GM21447 (cell line): ENCODE data around the gene ZNF408.

Source experiments
- ATAC-seq: cut with Tn5 transposase; IDR thresholded peaks from one replicate; pipeline ENCODE4 v1.9.1; 2021; ENCODE audit not compliant: unreplicated experiment

The ZNF408 gene

DNA sequence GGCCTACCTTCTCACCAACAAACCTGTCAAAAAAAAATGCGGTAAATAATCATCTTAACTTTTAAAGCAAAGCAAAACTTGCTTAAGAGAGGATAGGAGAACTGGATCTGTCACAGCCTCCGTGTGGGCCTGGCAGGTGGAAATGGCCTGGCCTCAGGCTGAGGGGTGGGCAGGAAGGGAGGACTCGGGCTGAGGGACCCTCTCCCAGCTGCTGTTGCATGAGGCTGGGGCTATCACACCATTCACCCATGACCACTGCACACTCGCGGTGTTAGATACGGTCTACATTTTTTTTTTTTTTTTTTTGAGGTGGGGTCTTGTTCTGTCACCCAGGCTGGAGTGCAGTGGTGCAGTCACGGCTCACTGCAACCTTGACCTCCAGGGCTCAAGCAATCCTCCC is 24.9 kb upstream of the ZNF408 start:
- no peak for ATAC-seq

DNA sequence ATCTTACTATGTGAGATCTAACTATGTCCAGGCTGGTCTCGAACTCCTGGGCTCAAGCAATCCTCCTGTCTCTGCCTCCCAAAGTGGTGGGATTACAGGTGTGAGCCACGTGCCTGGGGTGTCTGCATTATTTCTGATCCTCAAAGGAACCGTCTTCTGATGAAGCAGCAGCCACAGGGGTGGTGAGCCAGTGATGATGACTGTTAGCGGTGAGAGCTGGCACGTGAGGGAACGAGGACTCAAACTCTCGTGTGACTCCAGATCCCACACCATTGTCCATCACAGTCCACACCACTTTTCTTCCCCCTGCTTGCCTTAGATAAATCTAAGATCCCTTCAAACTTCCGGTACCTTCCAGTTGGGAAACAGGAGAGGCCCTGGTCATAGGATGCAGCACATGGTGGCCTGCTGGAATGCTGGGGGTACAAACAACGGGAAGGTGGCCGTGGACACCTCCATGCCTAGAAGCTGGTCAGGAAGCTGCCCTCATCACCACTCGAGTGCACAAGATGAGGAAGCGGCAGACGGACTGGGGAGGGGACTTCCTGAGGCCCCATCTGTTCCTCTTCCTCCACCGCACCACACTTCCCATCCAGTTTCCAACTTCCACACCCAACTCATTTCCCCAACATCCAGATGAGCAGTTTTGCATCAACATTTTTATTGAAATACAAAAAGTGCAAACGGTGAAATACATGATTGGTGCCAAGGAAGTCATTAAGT is 24.2 kb upstream of the ZNF408 start:
- no peak for ATAC-seq

GRCh38 chr11:46677169-46677568 is 23.7 kb upstream of the ZNF408 start:
- no peak for ATAC-seq

DNA sequence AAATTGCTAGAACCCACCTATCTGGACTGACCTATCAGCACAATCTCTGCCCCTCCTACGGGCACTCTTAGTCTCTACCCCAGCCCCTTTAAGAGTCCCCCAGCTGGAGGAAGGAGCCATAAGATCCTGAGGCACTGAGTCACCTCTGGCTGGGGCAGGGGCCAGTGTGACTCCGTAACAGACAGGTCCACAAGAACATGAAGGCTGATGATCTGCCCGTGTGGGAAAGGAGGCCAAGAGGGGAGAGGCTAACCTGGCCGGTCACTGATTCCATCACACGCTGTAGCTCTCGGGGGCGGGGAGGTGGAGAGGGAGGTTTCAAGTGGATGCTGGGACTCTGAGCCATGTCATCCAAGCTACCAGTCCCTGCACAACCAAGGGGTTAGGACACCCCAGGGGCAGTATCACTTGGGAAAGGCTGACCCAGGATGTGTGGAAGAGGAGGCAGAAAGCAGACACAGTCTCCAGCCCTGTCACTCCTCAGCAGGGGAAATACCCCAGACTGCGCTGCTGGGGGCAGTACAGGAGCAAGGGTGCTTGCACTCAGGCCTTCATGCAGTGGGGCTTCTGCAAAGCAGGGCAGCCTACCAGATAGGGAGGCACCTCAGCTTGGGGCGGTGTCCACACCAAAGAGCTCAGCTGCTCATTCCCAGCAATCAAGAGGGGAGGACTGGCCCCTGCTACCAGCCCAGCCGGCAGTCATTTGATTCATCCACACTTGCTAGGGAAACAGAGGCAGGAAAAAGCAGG is 22.7 kb upstream of the ZNF408 start:
- no peak for ATAC-seq

- ATAC-seq, result no peak
Measured at GRCh38 chr11:46678741-46679130, 22.1 kb upstream of the ZNF408 start.

DNA sequence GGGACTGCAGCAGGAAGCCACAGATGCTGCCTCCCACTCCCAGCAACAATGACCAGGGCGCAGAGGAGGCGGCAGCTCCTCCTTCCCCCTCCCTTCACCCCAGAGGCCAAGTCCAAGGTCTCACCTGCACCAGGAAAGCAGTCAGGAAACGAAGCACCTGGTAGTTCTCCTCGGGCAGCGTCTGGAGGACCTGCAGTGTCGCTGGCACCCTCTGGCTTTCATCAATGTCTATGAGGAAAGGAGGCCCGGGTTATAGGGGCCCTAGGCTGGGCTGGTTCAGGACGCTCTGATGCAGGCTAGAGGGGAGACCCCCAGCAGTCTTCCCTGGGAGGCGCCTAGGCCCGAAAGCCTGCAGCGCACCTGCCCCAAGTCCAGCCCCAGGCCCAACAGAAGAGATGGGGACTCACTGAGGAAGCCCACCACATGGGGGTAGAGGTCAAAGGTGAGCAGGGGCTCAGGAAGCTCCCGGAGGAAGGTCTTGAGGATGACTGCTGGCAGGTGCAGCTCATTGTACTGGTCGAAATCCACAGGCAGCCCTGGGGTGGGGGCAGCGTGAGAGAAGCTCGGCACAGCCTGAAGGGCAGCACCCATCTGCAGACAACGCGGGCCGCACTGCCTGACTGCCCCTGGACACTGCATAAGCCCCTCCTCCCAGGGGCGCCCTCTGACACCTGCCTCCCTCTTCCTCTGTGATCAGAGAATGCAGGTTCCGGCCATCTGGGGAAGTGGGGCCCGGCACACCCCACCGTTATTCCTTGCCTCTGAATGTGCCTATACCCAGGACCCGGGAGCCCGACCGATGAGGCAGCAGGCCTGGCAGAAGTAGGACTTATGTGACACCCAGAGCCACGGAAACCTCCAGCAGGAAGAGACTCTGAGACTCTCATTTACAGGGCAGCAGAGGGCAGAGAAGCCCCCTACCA is 21.3 kb upstream of the ZNF408 start:
- ATAC-seq, result no peak

DNA sequence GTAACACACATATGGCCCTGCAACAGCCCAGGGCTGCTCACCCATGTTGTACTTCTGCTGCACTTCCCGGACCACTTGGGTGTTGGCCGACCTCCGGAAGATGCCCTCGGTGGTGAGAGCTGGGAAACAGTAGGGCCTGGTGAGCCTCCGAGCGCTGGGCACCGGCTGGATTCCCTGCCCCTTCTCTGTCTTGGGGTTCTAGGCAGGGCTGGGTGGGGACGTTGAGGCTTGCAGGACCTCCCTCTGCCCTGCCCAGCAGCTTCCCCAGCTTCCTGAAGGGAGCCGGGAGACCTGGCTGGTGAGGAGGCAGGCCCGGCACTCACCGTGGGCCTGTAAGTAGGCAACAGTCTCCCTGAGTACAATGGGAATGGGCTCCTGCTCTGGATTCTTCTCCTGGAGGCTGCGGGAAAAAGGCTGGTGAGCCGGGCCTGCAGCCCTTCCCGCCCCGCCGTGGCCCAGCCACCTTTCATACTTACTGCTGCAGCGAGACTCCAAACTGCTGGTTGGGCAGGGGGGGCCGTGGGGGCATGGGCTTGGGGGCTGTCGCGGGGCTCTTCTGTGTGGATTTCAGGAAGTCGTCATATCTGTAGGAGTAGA is 20.6 kb upstream of the ZNF408 start:
- no peak for ATAC-seq

DNA sequence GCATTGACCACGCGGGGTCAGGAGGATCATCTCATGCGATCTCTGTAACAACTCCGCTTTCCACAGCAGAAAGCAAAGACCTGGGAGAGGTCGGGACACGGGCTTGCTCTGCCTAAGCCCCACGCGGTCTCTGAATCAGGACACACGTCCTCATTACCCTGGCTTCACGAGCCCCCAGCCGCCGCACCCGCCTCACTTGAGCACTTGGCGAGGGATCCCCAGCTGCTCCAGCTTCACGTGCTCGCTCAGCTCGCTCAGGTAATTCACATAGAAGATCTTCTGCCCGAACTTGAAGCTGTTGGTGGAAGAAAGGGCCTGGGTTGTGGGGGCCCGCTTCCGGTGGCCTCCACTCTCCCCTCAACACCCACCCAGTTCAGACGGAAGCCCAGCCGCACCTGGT is 20.0 kb upstream of the ZNF408 start:
- no peak for ATAC-seq

DNA sequence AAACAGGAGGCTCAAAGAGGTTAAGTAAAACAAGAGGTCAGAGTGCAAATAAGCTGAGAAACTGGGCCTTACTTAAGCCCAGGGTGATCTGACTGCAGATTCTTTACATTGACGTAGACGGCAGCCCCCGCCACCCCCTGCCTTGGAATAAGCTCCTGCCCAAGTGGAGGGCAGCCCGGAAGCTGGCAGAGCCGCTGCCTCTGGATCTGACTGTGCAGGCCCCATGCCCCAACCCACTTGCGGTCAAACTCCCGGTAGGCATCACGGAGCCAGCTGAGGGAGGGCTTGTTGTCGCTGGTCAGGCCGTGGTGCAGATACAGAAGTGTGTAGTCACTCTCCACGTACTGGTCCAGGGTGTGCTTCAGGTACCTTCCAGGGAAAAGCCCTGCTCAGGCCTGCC is 19.0 kb upstream of the ZNF408 start:
- ATAC-seq, result no peak

DNA sequence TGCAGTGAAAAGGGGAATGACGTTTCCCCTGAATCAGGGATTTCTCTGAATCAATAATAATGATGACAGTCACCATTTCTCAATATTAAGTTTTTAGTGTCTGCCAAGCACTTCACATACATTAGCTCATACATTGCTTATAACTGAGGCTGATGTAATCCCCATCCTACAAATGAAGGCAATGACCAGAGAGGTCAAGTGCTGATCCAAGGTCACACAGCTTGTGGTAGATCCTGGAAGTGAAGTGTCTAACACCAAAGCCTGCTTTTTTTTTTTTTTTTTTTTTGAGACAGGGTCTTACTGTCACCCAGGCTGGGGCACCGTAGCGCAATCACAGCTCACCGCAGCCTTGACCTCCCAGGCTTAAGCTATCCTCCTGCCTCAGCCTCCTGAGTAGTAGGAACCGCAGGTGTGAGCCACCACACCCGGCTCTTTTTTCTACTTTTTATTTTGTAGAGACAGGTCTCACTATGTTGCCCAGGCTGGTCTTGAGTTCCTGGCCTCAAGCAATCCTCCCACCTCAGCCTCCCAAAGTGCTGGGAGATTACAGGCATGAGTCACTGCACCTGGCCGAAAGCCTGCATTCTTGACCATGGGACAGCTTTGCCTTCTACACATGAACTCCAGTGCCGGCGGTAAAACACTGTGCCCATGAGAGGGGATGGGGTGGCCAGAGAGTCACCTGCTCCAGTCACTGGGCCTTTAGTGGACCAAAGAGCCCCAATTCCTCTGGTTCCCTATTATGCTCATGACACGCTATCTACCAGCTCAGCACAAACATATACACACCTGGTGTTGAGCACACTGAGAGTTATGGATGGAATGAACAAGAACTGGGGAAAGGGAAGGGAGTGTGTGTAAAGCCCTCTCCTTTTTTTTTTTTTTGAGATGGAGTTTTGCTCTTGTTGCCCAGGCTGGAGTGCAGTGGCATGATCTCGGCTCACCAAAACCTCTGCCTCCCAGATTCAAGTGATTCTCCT is 17.8 kb upstream of the ZNF408 start:
- no peak for ATAC-seq

DNA sequence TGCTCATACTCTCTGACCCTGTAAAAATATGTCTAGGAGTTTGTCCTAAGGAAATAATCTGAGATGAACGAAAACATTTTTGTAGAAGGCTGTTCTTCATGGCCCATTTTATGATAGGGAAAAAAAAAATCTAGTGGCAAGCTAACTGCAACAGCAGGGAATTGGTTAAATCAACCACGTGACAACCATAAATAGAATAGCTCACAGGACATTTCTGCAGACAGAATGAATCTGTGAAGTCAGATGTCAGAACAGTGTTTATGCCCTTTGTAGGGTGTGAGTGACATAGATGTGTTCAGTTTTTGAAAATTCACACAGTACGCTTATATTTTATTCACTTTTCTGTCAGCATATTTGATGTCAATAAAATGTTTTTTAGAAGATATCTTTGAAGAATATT is 16.5 kb upstream of the ZNF408 start:
- ATAC-seq, result no peak

DNA sequence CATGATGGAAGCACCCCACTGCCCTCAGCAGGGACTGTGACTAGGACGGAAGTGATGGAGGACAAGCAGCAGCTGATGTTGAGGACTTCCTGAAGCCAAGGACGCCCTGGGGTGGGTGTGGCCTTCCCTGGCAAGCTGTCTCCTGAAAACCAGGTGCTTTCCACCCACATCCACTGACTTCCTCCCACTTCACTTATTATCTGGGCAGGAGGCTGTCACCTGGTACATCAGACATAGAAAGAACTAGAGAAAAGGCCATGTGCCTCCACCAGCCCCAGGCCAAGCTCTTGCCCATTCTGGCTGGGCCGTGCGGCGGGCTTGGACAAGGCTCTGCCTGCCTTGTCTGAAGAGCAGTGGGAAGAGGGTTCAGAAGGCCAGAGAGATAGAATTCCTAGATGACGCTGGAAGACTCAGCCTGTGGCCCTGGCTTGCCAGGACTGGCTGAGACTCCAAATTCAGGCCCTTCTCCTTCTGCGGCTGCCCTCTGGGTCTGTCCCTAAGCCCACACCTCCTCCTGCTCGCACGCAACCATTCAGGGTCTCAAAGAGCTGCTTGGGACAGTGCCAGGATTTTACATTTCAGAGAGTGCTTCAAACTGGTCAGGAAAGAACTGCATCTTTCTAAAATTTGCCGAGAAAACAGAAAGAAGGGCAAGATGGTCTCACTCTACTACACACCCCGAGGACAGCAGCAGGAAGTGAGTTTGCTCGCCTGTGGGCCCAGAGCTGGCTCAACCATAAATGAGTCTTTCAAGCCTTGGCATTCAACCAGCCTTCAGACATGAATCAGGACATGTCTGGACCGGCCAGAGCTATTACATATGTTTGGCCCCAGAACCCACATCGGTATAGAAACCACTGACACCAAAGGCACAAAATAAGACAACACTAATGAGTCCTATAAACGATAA is 13.7 kb upstream of the ZNF408 start:
- no peak for ATAC-seq

- no peak for ATAC-seq
Measured at GRCh38 chr11:46690702-46691101, 10.1 kb upstream of the ZNF408 start.

- no peak for ATAC-seq
Measured at GRCh38 chr11:46692450-46692849, 8.4 kb upstream of the ZNF408 start.

DNA sequence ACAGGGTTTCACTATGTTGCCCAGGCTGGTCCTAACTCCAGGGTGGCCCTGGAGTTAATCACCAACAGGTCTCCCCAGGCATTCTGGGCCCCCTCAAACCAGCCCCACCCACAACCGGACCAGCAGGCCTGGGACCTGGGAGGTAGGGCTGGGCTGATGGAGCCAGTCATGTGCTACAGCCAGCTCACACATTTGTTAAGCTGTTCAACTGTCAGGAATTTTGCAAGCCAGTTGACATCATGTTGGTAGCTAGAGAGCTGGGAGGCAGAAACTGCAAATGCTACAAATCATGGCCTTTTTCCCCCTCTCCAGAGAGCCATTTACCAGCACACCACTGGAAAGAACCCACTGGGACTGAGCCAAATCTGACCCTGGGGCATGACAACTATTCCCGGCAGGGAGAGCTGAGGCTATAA is 7.2 kb upstream of the ZNF408 start:
- ATAC-seq, result no peak

GRCh38 chr11:46694072-46694471 is 6.8 kb upstream of the ZNF408 start:
- ATAC-seq, result no peak

DNA sequence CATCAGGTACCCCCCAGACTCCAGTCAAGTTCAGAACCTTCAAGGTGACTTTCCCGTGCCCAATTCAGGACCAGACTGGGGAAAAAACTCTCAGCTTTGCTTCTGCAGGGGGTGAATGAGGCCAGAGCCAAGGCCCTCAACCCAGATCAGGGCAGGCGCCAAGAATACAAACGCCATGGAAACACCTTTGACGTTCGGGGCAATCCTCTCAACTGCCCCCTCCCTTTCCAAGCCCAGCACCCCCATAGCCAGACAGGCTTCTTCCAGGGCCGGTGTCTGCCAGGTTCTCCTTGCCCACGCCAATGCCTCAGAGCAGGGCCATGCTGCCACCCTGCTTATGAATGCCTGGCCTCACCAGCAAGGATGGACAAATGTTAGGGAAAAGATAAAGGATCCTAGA is 6.2 kb upstream of the ZNF408 start:
- no peak for ATAC-seq

- no peak for ATAC-seq
Measured at GRCh38 chr11:46695345-46696211, 5.3 kb upstream of the ZNF408 start.
